IPS-NIHi7 (cell line): ENCODE results near the gene MIF.
"Not testable (repeated sequence)": the region's sequence is repeated elsewhere in the genome, so short reads cannot be mapped to it uniquely, and the experiment has no call there.

Experiments
- DNase-seq: peaks from one replicate; pipeline ENCODE4 v3.0.0; 2012; ENCODE audit warnings: mixed read lengths; ENCODE audit errors: extremely low spot score

Gene MIF

DNA sequence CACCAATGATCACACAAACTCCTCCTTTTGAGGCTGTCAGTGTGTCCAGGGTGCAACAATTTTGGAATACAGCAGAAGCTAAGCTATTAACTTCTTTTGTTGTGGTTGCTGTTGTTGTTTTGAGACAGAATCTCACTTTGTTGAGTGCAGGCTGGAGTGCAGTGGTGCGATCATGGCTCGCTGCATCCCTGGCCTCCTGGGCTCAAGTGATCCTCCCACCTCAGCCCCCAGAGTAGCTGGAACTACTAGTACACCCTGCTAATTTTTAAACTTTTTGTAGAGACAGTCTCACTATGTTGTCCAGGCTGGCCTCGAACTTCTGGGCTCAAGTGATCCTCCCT lies 44.8 kb downstream of the MIF start:
- no peak for DNase-seq

DNA sequence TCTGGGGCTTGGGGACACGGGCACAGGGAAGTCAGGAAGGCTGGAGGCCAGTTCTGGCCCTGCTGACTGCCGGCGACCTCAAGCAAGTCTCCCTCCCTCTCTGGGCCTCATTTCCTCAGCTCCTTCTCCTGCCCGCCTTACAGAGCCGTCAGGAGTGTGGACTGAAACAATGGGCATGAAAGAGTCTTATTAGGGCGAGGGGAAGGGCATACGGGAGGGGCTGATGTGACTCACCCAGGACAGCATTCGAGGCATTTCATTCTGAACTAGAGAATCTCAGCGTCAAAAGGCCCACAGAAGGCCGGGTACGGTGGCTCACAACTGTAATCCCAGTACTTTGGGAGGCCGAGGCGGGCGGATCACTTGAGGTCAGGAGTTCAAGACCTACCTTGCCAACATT lies 46.0 kb downstream of the MIF start:
- not testable (repeated sequence) for DNase-seq
